ENCODE measurements around the gene DQX1.

DNA sequence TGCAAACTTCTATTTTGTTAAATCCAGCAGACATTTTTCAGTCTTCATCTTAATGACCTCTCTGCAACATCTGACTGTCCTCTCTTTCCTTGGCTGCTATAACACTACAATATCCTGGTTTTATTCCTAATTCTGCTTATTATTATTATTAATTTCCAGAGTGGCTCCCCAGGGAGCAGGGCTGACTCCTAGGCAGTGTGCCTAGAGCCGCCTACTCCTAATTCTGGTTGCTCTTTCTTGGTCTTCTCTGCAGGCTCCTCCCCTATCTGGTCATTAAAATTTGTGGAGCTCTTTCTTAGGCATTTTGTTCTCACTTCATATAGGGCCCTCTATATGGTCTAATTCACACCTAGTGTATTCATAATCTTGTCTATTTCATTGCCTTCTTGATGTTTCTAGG lies 16.9 kb upstream of the DQX1 start:
- TF ChIP-seq CTCF (conservative IDR thresholded peaks at IDR 0.05 in 1 of 2, IDR thresholded peaks at IDR 0.05 in 1 of 2; ENCODE audit: extremely low read depth in 1 of 2, insufficient read depth in 1 of 2, low read depth in 1 of 2, low read length in 2 of 2) (no peak), EZH2 (IDR thresholded peaks at IDR 0.05; ENCODE audit: borderline replicate concordance, low read length) (no peak)

Data from mammary epithelial cell (primary cell).